T-helper 2 cell (primary cell): ENCODE results near the gene ACLY.

Source experiments
- DNase-seq, 5 experiments: peaks; one replicate each; pipeline versions ENCODE4 v3.0.0 to v3.0.0-alpha.2; 2012 to 2022

Gene ACLY

GRCh38 chr17:41824086-41824485, 94.7 kb downstream of the ACLY start:
- no peak for DNase-seq

- DNase-seq: no peak
Measured at GRCh38 chr17:41823580-41823979, 95.2 kb downstream of the ACLY start.

GRCh38 chr17:41823141-41823524, 95.6 kb downstream of the ACLY start:
- DNase-seq: no peak

GRCh38 chr17:41822216-41823140, 96.3 kb downstream of the ACLY start:
- DNase-seq: no peak

- DNase-seq: no peak
Measured at GRCh38 chr17:41821776-41822175, 97.0 kb downstream of the ACLY start.

- DNase-seq: no peak
Measured at GRCh38 chr17:41818024-41818423, 100.7 kb downstream of the ACLY start.
